ENCODE results near the gene SLC13A4. TPM values are rescaled to one million over a fixed set of nuclear protein-coding genes. Genes with fewer than 3 reads are reported as not detected.

SLC13A4 gene
- total RNA-seq, 4 donors from 2014 or later, result not detected

- Histone ChIP-seq H3K9me3 (no peaks in the 10 kb centered on the region), H3K4me3 (no peak overlapping the region), H3K36me3 (no peaks in the 10 kb centered on the region), H3K27ac (no peak overlapping the region), H3K27me3 (no peaks in the 10 kb centered on the region), H3K4me1 (peaks cover 0 to 4% of the 10 kb centered on the region in 2 donors)
- in situ Hi-C loops (cut with MboI; ENCODE audit: low sequenced_read_pairs in 4 of 4) (no loop called here), intact Hi-C loops (cut with DNase I; ENCODE audit: low total_unique reads) (no loop called here)
- no peak for DNase-seq
- ATAC-seq, result no peak
- TF ChIP-seq POLR2A (IDR thresholded peaks at IDR 0.05), result no peak
- TF ChIP-seq, protein P1, sequence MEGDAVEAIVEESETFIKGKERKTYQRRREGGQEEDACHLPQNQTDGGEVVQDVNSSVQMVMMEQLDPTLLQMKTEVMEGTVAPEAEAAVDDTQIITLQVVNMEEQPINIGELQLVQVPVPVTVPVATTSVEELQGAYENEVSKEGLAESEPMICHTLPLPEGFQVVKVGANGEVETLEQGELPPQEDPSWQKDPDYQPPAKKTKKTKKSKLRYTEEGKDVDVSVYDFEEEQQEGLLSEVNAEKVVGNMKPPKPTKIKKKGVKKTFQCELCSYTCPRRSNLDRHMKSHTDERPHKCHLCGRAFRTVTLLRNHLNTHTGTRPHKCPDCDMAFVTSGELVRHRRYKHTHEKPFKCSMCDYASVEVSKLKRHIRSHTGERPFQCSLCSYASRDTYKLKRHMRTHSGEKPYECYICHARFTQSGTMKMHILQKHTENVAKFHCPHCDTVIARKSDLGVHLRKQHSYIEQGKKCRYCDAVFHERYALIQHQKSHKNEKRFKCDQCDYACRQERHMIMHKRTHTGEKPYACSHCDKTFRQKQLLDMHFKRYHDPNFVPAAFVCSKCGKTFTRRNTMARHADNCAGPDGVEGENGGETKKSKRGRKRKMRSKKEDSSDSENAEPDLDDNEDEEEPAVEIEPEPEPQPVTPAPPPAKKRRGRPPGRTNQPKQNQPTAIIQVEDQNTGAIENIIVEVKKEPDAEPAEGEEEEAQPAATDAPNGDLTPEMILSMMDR (IDR thresholded peaks at IDR 0.05 in 4 of 5, conservative IDR thresholded peaks at IDR 0.05 in 1 of 5), result peak in 2 of 5 experiments; percentile 53 to 74
Observed at GRCh38 chr7:135710417-135711138, 17.4 kb downstream of the SLC13A4 start.

- peaks cover 0 to 4% of the 10 kb centered on the region in 2 donors for H3K4me1 ChIP-seq
- no peaks in the 10 kb centered on the region for H3K36me3 ChIP-seq
- ATAC-seq (no peak), DNase-seq (no peak)
- intact Hi-C loops (cut with DNase I; ENCODE audit: low total_unique reads) (no loop called here), in situ Hi-C loops (cut with MboI; ENCODE audit: low sequenced_read_pairs in 4 of 4) (no loop called here)
- TF ChIP-seq, protein P1 (IDR thresholded peaks at IDR 0.05 in 4 of 5, conservative IDR thresholded peaks at IDR 0.05 in 1 of 5), result no peak
- no peak for TF ChIP-seq POLR2A (IDR thresholded peaks at IDR 0.05)
- H3K4me3 ChIP-seq, result no peak overlapping the region
- no peak overlapping the region for H3K27ac ChIP-seq
- H3K27me3 ChIP-seq, result no peaks in the 10 kb centered on the region
- H3K9me3 ChIP-seq, result no peaks in the 10 kb centered on the region
Observed at GRCh38 chr7:135709508-135709907, 18.5 kb downstream of the SLC13A4 start.

- no peaks in the 10 kb centered on the region for H3K27me3 ChIP-seq
- no peak overlapping the region for H3K27ac ChIP-seq
- in situ Hi-C loops (cut with MboI; ENCODE audit: low sequenced_read_pairs in 4 of 4) (no loop called here), intact Hi-C loops (cut with DNase I; ENCODE audit: low total_unique reads) (no loop called here)
- DNase-seq (no peak), ATAC-seq (no peak)
- H3K4me1 ChIP-seq, result peaks cover 0 to 4% of the 10 kb centered on the region in 2 donors
- no peak for TF ChIP-seq POLR2A (IDR thresholded peaks at IDR 0.05)
- TF ChIP-seq, protein P1 (IDR thresholded peaks at IDR 0.05 in 4 of 5, conservative IDR thresholded peaks at IDR 0.05 in 1 of 5), result no peak
- no peaks in the 10 kb centered on the region for H3K9me3 ChIP-seq
- H3K4me3 ChIP-seq, result no peak overlapping the region
- H3K36me3 ChIP-seq, result no peaks in the 10 kb centered on the region
Observed at GRCh38 chr7:135708041-135708440, 19.9 kb downstream of the SLC13A4 start.

DNA sequence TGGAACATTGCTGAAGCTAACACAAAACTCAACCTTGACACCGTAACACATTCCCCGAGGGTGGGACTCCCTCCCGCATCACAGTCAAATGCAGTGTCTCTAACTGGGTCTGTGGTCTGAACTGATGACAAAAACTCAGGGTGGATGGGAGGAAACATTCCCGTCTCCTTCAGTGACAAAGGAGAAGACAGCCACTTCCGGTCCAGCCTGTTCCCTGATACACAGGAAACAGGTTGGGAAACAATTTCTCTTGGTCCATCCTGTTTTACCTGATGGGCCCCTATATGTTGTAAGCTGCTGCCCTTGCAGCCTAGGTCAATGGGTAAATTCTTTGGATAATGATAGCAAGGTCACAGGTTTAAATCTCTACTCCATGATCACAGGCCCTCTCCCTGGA, 20.4 kb downstream of the SLC13A4 start:
- H3K27me3 ChIP-seq, result no peaks in the 10 kb centered on the region
- ATAC-seq, result no peak
- H3K9me3 ChIP-seq, result no peaks in the 10 kb centered on the region
- no peak for TF ChIP-seq POLR2A (IDR thresholded peaks at IDR 0.05)
- TF ChIP-seq, protein P1 (IDR thresholded peaks at IDR 0.05 in 4 of 5, conservative IDR thresholded peaks at IDR 0.05 in 1 of 5), result no peak
- peaks cover 0 to 4% of the 10 kb centered on the region in 2 donors for H3K4me1 ChIP-seq
- in situ Hi-C loops (cut with MboI; ENCODE audit: low sequenced_read_pairs in 4 of 4) (no loop called here), intact Hi-C loops (cut with DNase I; ENCODE audit: low total_unique reads) (loop anchor here (2.0 kb wide), 1 partner anchor 31 kb away; no protein-coding TSS in a partner anchor)
- no peak overlapping the region for H3K27ac ChIP-seq
- H3K36me3 ChIP-seq, result no peaks in the 10 kb centered on the region
- DNase-seq, result no peak
- H3K4me3 ChIP-seq, result no peak overlapping the region

All from gastrocnemius medialis (tissue), 4 donors.